Skeletal muscle tissue (tissue), 4 donors: ENCODE data around the gene GLI3. TPM values are rescaled to one million over a fixed set of nuclear protein-coding genes. Genes with fewer than 3 reads are reported as not detected.

Source experiments
- H3K27ac ChIP-seq: one replicate; pipeline ENCODE4 v1.7.0; 2013; ENCODE audit warnings: mild to moderate bottlenecking, low read depth, low read length, inconsistent platforms
- H3K27me3 ChIP-seq, 3 donors: one replicate each; pipeline ENCODE4 v1.7.0; 2013; ENCODE audit warnings: low read length in 3 of 3; ENCODE audit not compliant: control insufficient read depth in 3 of 3, insufficient read depth in 3 of 3
- H3K36me3 ChIP-seq, 3 donors: one replicate each; pipeline ENCODE4 v1.7.0; 2013; ENCODE audit warnings: low read length in 3 of 3; ENCODE audit not compliant: control insufficient read depth in 3 of 3, insufficient read depth in 3 of 3
- H3K4me1 ChIP-seq, 3 donors: one replicate each; pipeline ENCODE4 v1.7.0; 2013; ENCODE audit warnings: low read length in 3 of 3, mild to moderate bottlenecking in 3 of 3; ENCODE audit not compliant: control insufficient read depth in 3 of 3, insufficient read depth in 3 of 3
- H3K4me3 ChIP-seq, 3 donors: one replicate each; pipeline ENCODE4 v1.7.0; 2013; ENCODE audit warnings: low read length in 3 of 3
- H3K9ac ChIP-seq, 3 donors: one replicate each; pipeline ENCODE4 v1.7.0; 2013; ENCODE audit warnings: low read length in 3 of 3, mild to moderate bottlenecking in 3 of 3, moderate library complexity in 2 of 3, low read depth in 1 of 3
- H3K9me3 ChIP-seq, 3 donors: one replicate each; pipeline ENCODE4 v1.7.0; 2013; ENCODE audit warnings: low read length in 3 of 3; ENCODE audit not compliant: control insufficient read depth in 3 of 3
- total RNA-seq: library from RNA; depleted of rRNA; stranded (reverse); fragments of >200 nt; gene quantifications from one replicate; pipeline ENCODE4 v1.2.3, GENCODE V29; 2014
- donor health status: Osteomylitis.

GLI3 gene
- total RNA-seq, 1 donor from 2014 or later: 13.6 TPM

DNA sequence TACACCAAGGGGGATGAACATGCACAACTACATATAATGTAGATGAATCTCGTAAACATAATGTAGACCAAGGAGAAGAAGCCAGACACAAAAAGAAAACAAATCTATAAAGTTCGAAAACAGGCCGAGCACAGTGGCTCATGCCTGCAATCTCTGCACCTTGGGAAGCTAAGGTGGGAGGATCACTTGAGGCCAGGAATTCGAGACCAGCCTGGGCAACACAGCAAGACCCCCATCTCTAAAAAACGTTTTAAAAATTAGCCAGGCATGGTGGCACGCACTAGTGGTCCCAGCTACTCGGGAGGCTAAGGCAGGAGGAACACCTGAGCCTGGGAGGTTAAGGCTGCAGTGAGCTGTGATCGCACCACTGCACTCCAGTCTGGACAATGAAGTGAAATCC lies 68.5 kb downstream of the GLI3 start:
- Histone ChIP-seq H3K27ac (no peak overlapping the region), H3K4me1 (no peaks in the 10 kb centered on the region), H3K27me3 (no peaks in the 10 kb centered on the region), H3K9me3 (no peaks in the 10 kb centered on the region), H3K9ac (no peak overlapping the region), H3K36me3 (no peaks in the 10 kb centered on the region), H3K4me3 (no peak overlapping the region)

DNA sequence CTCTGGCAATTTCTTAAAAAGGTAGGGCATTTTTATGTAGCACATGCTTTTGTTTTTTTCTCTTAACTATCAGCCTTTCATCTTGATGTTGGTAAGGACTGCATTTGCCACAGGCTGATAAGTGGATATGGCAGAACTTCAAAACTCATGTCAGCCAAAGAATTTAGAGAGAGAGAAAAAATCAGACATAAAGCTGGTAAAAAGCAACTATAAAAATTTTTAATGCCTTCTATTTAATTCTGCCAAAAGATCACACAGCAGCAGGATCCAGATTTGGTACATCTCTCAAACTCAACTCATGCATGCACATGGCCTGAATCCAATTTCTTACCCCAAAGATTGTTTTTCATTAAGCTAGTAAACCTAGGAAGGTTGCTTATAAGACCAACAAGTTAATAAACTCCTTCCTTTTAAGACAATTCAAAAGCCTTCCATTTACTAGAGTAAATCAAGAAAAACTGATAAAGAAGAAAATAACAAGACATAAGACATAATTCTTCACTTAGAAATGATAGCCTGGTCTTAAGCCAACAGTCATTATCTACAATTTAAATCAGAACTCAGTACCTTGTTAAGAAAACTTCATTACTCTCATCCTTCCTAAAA lies 69.3 kb downstream of the GLI3 start:
- no peaks in the 10 kb centered on the region for H3K4me1 ChIP-seq
- H3K27me3 ChIP-seq: no peaks in the 10 kb centered on the region
- H3K9me3 ChIP-seq: no peaks in the 10 kb centered on the region
- no peak overlapping the region for H3K4me3 ChIP-seq
- no peak overlapping the region for H3K27ac ChIP-seq
- no peak overlapping the region for H3K9ac ChIP-seq
- no peaks in the 10 kb centered on the region for H3K36me3 ChIP-seq

DNA sequence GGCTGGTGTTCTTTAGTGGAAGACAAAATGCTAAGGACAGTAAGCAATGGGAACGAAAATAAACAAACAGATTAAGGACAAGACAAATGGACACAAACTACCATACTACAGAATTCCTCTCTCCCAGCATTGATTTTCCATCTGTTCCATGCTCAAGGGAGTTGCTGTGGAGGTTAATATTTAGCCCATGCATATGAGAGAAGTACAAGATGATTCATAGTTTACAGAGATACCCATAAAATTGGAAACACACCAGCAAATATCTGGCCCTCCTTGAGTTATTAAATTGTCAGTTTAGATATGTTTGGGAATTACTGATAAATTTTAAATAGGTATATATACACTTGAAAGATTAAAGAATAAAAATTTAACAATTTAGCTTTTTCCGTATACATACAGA lies 69.8 kb downstream of the GLI3 start:
- no peaks in the 10 kb centered on the region for H3K27me3 ChIP-seq
- no peak overlapping the region for H3K27ac ChIP-seq
- H3K4me3 ChIP-seq: no peak overlapping the region
- H3K9me3 ChIP-seq: no peaks in the 10 kb centered on the region
- no peaks in the 10 kb centered on the region for H3K36me3 ChIP-seq
- H3K4me1 ChIP-seq: no peaks in the 10 kb centered on the region
- no peak overlapping the region for H3K9ac ChIP-seq

DNA sequence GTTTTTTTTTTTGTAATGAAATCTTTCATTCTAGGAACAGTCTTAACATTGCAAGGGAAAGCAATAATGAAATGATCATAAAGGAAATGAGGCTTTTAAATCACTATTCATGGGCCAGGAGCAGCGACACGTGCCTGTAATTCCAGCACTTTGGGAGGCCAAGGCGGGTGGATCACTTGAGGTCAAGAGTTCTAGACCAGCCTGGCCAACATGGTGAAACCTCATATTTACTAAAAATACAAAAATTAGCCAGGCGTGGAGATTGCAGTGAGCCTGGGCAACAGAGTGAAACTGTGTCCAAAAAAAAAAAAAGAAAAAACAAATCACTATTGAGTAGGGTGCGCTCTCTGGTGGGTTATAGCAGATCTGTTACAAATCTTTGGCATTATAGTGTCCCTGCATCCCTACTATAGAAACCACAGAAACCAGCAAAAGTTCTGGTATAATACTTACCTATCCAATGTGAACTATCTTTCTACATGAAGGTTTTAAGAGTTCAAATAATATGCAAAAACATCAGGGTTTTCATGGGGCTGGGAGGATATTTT lies 72.1 kb downstream of the GLI3 start:
- Histone ChIP-seq H3K4me3 (no peak overlapping the region), H3K4me1 (peaks cover 0 to 4% (median 0%) of the 10 kb centered on the region in 3 donors), H3K9ac (no peak overlapping the region), H3K9me3 (no peaks in the 10 kb centered on the region), H3K36me3 (no peaks in the 10 kb centered on the region), H3K27ac (no peak overlapping the region), H3K27me3 (no peaks in the 10 kb centered on the region)

GRCh38 chr7:42162560-42163325 lies 74.3 kb downstream of the GLI3 start:
- H3K4me1 ChIP-seq: peaks cover 0 to 4% (median 0%) of the 10 kb centered on the region in 3 donors
- no peaks in the 10 kb centered on the region for H3K27me3 ChIP-seq

DNA sequence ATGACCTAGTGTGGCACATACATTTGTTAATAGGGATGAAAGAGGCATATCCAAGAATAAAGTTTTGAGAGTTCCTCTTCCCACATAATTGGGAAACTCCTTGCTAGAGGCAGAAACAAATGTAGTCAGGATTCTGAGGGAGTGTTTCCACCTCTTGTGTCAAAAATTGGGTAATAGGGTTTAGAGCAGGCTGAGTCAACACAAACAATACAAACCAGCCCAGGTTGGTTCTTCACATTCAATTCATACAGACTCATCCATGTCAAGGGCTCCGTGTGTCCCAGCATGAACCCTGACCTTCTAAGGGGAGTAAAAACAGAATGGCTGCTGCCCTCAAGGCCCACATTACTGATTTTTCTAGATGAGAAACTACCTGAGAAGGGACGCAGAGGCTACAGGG lies 75.3 kb downstream of the GLI3 start:
- Histone ChIP-seq H3K27me3 (no peaks in the 10 kb centered on the region), H3K4me1 (peaks cover 0 to 4% (median 0%) of the 10 kb centered on the region in 3 donors), H3K9ac (no peak overlapping the region), H3K36me3 (no peaks in the 10 kb centered on the region), H3K27ac (no peak overlapping the region), H3K4me3 (no peak overlapping the region), H3K9me3 (no peaks in the 10 kb centered on the region)

More at GRCh38 chr7:42162560-42163325, 74.3 kb downstream of the GLI3 start:
- Histone ChIP-seq H3K4me3 (no peak overlapping the region), H3K27ac (no peak overlapping the region), H3K36me3 (no peaks in the 10 kb centered on the region), H3K9ac (no peak overlapping the region), H3K9me3 (no peaks in the 10 kb centered on the region)

DNA sequence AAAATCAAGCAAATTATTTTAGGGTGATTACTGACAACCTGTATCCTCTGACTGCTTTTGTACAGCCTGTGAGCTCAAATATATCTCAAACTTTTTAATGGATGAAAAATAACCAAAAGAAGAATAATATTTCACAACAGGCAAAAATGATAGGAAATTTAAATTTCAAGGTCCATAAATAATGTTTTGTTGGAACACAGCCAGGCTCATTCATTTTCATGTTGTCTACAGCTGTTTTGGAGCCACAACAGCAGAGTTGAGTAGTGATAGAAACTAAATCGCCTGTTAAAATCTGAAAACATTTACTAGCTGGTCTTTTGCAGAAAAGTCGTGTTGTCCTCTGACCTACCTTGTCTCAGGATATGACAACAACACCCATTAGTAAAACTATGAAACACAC lies 75.9 kb downstream of the GLI3 start:
- Histone ChIP-seq H3K27me3 (no peaks in the 10 kb centered on the region), H3K27ac (no peak overlapping the region), H3K4me1 (peaks cover 0 to 4% (median 3%) of the 10 kb centered on the region in 3 donors), H3K9ac (no peak overlapping the region), H3K9me3 (no peaks in the 10 kb centered on the region), H3K4me3 (no peak overlapping the region), H3K36me3 (no peaks in the 10 kb centered on the region)

DNA sequence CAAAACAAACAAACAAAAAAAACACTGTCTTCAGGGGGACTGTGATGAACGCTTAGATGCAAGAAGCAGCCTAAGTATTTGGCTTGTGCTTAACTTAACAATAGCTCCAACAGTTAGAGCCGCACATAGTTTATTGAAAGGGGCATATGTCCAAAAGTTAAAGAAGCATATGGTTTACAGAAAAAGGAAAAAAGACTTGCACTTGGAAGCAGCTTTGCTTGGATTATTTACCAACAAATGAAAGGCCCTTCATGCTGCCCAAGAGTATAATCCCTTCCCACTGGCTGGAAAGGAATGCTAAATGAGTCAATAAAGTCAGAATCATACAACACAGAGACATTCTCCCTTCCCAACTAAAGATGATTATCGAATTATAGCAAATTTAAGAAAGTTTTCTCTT lies 77.9 kb downstream of the GLI3 start:
- no peaks in the 10 kb centered on the region for H3K36me3 ChIP-seq
- H3K27ac ChIP-seq: no peak overlapping the region
- H3K4me1 ChIP-seq: peaks cover 0 to 5% (median 4%) of the 10 kb centered on the region in 3 donors
- H3K9ac ChIP-seq: no peak overlapping the region
- no peak overlapping the region for H3K4me3 ChIP-seq
- H3K9me3 ChIP-seq: no peaks in the 10 kb centered on the region
- H3K27me3 ChIP-seq: no peaks in the 10 kb centered on the region

DNA sequence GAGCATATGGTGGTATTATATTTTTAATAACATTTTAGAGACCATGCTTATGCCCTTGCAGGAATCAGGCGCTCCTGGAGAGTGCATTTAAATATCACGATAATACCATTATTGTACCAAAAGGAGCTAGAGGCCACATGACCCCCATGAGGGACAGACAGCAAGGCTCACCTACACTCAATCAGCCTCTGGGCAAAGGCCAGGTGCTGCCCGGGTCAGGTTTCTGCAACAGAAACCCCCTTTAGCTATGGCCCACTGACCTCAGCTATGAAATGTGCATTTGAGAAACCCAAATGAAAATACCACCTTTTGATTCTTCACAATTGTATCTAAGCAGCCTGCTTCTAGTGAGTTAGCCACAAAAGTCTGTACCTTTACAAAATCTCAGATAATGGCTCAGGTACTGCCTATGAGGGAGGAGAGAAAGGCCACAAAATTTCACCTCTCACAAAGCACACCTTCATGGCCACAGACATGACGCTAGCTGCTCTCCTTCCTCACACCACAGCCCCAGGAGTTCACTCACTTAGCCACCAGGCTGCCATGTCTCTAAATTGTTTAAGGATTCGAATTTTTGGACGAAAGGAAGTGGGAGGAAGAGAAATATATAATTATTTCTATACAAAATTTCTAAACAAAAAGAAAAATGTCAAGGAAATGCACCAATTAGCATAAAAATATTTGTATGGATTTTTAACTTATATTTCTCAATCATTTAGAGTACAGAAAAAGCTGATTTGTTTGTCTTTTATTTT lies 79.9 kb downstream of the GLI3 start:
- no peak overlapping the region for H3K4me3 ChIP-seq
- peaks cover under 1 to 5% (median 4%) of the 10 kb centered on the region in 3 donors for H3K4me1 ChIP-seq
- H3K27me3 ChIP-seq: no peaks in the 10 kb centered on the region
- H3K27ac ChIP-seq: no peak overlapping the region
- no peaks in the 10 kb centered on the region for H3K36me3 ChIP-seq
- H3K9ac ChIP-seq: no peak overlapping the region
- H3K9me3 ChIP-seq: no peaks in the 10 kb centered on the region
